ENCODE data around the gene EIF3F. TPM values are rescaled to one million over a fixed set of nuclear protein-coding genes. Genes with fewer than 3 reads are reported as not detected.

The EIF3F gene
- total and polyA plus RNA-seq, 2 of the 13 experiments (the other 11 are each of a cell fraction or from before 2014, with no cell fraction given), result 109 to 191 TPM

DNA sequence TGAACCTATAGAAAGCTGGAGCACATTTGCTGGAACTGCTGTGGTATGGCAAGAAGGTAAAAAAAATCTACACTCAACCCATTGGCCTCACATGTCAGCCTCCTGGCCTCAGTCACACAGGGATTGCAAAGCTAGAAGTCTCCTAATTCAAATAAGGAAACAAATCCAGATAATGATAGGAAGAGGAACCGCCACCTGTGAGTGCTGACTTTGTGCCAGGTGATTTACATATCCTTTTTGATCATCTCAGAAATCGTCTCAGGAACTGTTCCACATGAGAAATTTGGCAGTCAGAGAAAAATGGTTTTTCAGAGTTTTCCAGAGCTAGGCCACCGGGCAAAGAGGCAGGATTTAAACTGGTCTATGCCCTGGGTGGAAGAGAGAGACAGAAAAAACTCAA is 22.9 kb upstream of the EIF3F start (continued):
- TF ChIP-seq HNRNPUL1 (IDR thresholded peaks at IDR 0.05; ENCODE audit: low read depth, low read length) (no peak), FOXM1 (CRISPR knock-in tag; IDR thresholded peaks at IDR 0.05) (no peak), MZF1 (CRISPR knock-in tag; IDR thresholded peaks at IDR 0.05; ENCODE audit: borderline replicate concordance) (no peak), ZBTB3 (CRISPR knock-in tag; IDR thresholded peaks at IDR 0.05; ENCODE audit: borderline replicate concordance, low read depth) (no peak)
- TF ChIP-seq, protein P1, sequence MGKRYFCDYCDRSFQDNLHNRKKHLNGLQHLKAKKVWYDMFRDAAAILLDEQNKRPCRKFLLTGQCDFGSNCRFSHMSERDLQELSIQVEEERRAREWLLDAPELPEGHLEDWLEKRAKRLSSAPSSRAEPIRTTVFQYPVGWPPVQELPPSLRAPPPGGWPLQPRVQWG (CRISPR knock-in tag; IDR thresholded peaks at IDR 0.05; ENCODE audit: borderline replicate concordance, low read depth), result no peak

DNA sequence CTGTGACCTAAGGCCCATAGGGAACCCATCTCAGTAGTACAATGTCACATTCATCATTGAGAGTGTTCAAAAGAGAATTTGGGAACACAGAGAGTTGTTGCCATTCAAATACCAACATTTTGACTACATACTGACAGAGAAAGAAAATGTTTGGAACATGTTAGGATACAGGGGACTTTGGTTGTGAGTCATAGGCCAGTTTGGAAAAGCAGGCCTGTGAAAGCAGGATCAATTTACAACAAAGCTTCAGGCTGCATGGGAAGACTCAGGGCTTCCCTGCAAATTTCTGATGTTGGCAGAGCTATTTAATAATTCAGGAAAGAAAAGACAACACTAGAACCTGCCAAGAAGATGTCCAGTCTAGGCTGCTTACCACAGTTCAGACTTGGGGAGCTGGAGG is 22.3 kb upstream of the EIF3F start:
- in situ Hi-C loops (cut with HindIII; ENCODE audit: extremely low pct_ligation_motif_present, low pct_unique_long_range_greater_than_20kb), result no loop called here
- FAIRE-seq (no peak), ATAC-seq (no peak), DNase-seq (ENCODE audit: low spot score) (no peak)
- no TSS peak for BruUV-seq (replicated peaks)
- H3K9ac ChIP-seq (ENCODE audit: insufficient read depth, low read depth, low read length), result no peak overlapping the region
- no peak overlapping the region for H2AFZ ChIP-seq (ENCODE audit: low read length)
- no peaks in the 10 kb centered on the region for H3K9me3 ChIP-seq (ENCODE audit: low read length)
- H3K79me2 ChIP-seq (ENCODE audit: insufficient read depth, low read length), result no peaks in the 10 kb centered on the region
- H3K4me1 ChIP-seq (ENCODE audit: insufficient read depth, low read length), result no peaks in the 10 kb centered on the region
- H3K36me3 ChIP-seq (replicated peaks in 1 of 2; ENCODE audit: control insufficient read depth in 1 of 2, insufficient read depth in 2 of 2, low read length in 2 of 2), result no peaks in the 10 kb centered on the region
- intact Hi-C loops (cut with micrococcal nuclease; ENCODE audit: unreplicated experiment), result no loop called here
- no peak overlapping the region for H3K27ac ChIP-seq (ENCODE audit: extremely low read length, insufficient read depth, low read length)
- peaks cover 4 to 7% of the 10 kb centered on the region in 2 experiments; a peak in 3 of 5 replicates for H3K27me3 ChIP-seq (ENCODE audit: control insufficient read depth in 1 of 2, insufficient read depth in 2 of 2, low read length in 2 of 2)
- no peak overlapping the region for H3K4me2 ChIP-seq (ENCODE audit: low read depth, low read length)
- no peak overlapping the region for H3K4me3 ChIP-seq (replicated peaks in 1 of 3; ENCODE audit: insufficient read depth in 1 of 3, low read depth in 2 of 3, low read length in 3 of 3)
- CTCF ChIA-PET (ENCODE audit: low intra/inter-chr PET ratio, low total read pairs), result no interaction called here
- POLR2A ChIA-PET, result no interaction called here
- H4K20me1 ChIP-seq (ENCODE audit: insufficient read depth, low read length), result no peaks in the 10 kb centered on the region
- TF ChIP-seq MED1 (CRISPR knock-in tag; IDR thresholded peaks at IDR 0.05) (no peak), PAX8 (CRISPR knock-in tag; IDR thresholded peaks at IDR 0.05; ENCODE audit: borderline replicate concordance) (no peak), EHMT2 (IDR thresholded peaks at IDR 0.05; ENCODE audit: borderline replicate concordance, low read depth, low read length) (no peak), ZNF567 (CRISPR knock-in tag; IDR thresholded peaks at IDR 0.05; ENCODE audit: borderline replicate concordance) (no peak), FOXM1 (CRISPR knock-in tag; IDR thresholded peaks at IDR 0.05) (no peak), HDAC6 (IDR thresholded peaks at IDR 0.05; ENCODE audit: low read depth, low read length) (no peak), ZSCAN31 (CRISPR knock-in tag; IDR thresholded peaks at IDR 0.05; ENCODE audit: low read depth) (no peak), KDM6A (CRISPR knock-in tag; IDR thresholded peaks at IDR 0.05; ENCODE audit: low read depth) (no peak), HES4 (CRISPR knock-in tag; IDR thresholded peaks at IDR 0.05; ENCODE audit: borderline replicate concordance) (no peak), USF2 (IDR thresholded peaks at IDR 0.05; ENCODE audit: low read depth, low read length) (no peak), USF2 (CRISPR knock-in tag; IDR thresholded peaks at IDR 0.05; ENCODE audit: borderline replicate concordance) (no peak), ZNF766 (CRISPR knock-in tag; IDR thresholded peaks at IDR 0.05; ENCODE audit: borderline replicate concordance) (no peak), HMG20B (CRISPR knock-in tag; conservative IDR thresholded peaks at IDR 0.05) (no peak)
- TF ChIP-seq, protein P2, sequence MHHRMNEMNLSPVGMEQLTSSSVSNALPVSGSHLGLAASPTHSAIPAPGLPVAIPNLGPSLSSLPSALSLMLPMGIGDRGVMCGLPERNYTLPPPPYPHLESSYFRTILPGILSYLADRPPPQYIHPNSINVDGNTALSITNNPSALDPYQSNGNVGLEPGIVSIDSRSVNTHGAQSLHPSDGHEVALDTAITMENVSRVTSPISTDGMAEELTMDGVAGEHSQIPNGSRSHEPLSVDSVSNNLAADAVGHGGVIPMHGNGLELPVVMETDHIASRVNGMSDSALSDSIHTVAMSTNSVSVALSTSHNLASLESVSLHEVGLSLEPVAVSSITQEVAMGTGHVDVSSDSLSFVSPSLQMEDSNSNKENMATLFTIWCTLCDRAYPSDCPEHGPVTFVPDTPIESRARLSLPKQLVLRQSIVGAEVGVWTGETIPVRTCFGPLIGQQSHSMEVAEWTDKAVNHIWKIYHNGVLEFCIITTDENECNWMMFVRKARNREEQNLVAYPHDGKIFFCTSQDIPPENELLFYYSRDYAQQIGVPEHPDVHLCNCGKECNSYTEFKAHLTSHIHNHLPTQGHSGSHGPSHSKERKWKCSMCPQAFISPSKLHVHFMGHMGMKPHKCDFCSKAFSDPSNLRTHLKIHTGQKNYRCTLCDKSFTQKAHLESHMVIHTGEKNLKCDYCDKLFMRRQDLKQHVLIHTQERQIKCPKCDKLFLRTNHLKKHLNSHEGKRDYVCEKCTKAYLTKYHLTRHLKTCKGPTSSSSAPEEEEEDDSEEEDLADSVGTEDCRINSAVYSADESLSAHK (CRISPR knock-in tag; IDR thresholded peaks at IDR 0.05; ENCODE audit: borderline replicate concordance), result no peak
- TF ChIP-seq, protein P3, sequence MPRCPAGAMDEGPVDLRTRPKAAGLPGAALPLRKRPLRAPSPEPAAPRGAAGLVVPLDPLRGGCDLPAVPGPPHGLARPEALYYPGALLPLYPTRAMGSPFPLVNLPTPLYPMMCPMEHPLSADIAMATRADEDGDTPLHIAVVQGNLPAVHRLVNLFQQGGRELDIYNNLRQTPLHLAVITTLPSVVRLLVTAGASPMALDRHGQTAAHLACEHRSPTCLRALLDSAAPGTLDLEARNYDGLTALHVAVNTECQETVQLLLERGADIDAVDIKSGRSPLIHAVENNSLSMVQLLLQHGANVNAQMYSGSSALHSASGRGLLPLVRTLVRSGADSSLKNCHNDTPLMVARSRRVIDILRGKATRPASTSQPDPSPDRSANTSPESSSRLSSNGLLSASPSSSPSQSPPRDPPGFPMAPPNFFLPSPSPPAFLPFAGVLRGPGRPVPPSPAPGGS (CRISPR knock-in tag; IDR thresholded peaks at IDR 0.05), result no peak

All from HepG2 (cell line).